ENCODE results near the gene POLR3A. TPM values are rescaled to one million over a fixed set of nuclear protein-coding genes. Genes with fewer than 3 reads are reported as not detected.
A peak's percentile ranks its signal among the peaks of the same experiment; 100 is the strongest.

POLR3A gene
- total RNA-seq, 1 donor = 11.9 TPM

DNA sequence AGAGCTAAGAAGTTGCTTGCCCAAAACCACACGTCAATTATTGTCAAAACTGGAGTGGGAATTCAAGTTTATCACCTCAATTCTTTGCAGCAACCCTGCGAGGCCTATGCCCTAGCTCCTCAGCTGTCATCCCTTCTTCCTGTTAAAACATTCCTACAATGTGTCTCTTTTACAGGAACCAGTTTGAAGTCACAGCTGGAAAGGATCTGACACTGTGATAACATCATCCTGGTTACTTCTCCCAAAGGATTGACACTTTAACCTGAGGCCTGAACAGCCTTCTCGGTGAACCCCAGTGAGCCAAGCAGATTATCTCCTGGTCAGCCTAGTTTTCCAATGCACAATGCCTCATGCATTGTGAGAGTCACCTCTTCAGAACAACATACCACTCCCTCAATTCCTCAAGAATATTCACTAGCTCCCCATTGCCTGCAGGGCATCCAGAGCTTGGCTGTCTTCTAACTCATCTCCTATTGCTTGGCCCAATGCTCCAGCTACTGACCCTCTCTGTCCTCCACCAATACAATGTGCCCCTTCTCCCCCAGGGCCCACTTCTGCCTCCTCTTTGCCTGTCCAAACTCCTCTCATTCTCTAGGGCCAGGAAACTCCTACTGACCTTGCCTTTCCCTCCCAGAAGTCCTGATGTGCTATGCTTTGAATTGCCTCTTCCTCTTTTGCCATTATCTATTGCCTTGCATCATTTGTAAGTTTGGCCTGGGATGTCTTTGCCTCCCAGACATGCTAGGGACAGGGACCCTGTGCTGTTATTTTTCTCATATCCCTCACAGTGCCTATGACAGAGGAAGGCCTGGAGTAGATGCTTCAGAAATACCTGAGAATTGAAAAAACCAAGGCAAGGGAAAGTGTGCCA lies 92.4 kb downstream of the POLR3A start:
- Histone ChIP-seq H3K79me2 (ENCODE audit: insufficient read depth, low read length) (no peaks in the 10 kb centered on the region), H4K20me1 (ENCODE audit: insufficient read depth, low read length) (no peaks in the 10 kb centered on the region), H3K4me2 (ENCODE audit: insufficient read depth, low read length) (no peak overlapping the region), H3K9me3 (ENCODE audit: low read depth, low read length) (no peaks in the 10 kb centered on the region), H3K4me3 (ENCODE audit: insufficient read depth, low read length) (no peak overlapping the region), H2AFZ (ENCODE audit: low read length) (no peak overlapping the region), H3K4me1 (ENCODE audit: insufficient read depth, low read length) (peaks cover 5% of the 10 kb centered on the region), H3K27me3 (ENCODE audit: insufficient read depth, low read length) (no peaks in the 10 kb centered on the region), H3K27ac (ENCODE audit: low read depth, low read length) (no peak overlapping the region), H3K36me3 (ENCODE audit: insufficient read depth, low read length) (no peaks in the 10 kb centered on the region)
- TF ChIP-seq, protein P1, sequence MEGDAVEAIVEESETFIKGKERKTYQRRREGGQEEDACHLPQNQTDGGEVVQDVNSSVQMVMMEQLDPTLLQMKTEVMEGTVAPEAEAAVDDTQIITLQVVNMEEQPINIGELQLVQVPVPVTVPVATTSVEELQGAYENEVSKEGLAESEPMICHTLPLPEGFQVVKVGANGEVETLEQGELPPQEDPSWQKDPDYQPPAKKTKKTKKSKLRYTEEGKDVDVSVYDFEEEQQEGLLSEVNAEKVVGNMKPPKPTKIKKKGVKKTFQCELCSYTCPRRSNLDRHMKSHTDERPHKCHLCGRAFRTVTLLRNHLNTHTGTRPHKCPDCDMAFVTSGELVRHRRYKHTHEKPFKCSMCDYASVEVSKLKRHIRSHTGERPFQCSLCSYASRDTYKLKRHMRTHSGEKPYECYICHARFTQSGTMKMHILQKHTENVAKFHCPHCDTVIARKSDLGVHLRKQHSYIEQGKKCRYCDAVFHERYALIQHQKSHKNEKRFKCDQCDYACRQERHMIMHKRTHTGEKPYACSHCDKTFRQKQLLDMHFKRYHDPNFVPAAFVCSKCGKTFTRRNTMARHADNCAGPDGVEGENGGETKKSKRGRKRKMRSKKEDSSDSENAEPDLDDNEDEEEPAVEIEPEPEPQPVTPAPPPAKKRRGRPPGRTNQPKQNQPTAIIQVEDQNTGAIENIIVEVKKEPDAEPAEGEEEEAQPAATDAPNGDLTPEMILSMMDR (IDR thresholded peaks at IDR 0.05; ENCODE audit: extremely low read depth, low read depth, low read length) = no peak
- no peak for DNase-seq (ENCODE audit: insufficient read length, low spot score, missing footprints)

DNA sequence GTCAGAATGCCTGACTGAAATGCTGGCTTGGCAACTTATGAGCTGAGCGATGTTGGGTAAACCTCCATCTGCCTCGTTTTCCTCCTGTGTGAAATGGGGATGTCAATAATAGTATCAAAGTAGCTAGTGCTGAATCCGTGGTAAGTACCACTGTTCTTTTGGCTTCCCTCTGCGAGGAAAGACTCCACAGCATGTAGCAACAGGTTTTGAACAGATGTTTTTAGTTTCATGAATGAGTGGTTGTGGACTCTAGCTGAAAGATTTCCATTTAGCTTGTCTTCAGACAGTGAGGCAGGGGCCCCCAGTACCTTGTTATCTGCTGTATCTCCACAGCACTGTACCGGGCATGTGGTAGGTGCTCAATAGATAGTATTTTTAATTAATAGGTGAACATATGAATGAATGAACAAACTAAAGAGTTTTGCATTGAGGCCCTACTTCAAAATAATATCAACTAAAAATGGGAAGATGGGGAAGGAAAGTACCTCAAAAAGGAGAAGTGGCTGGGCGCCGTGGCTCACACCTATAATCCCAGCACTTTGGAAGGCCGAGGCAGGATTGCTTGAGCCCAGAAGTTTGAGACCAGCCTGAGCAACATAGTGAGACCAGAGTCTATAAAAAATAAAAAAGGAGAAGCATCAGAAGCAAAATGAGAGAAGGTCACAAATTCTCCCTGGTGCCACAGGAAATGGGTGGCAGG lies 97.1 kb downstream of the POLR3A start:
- Histone ChIP-seq H3K9me3 (ENCODE audit: low read depth, low read length) (no peaks in the 10 kb centered on the region), H3K27me3 (ENCODE audit: insufficient read depth, low read length) (peaks cover 14% of the 10 kb centered on the region), H3K4me1 (ENCODE audit: insufficient read depth, low read length) (peaks cover 5% of the 10 kb centered on the region), H3K4me2 (ENCODE audit: insufficient read depth, low read length) (no peak overlapping the region), H3K79me2 (ENCODE audit: insufficient read depth, low read length) (no peaks in the 10 kb centered on the region), H3K27ac (ENCODE audit: low read depth, low read length) (no peak overlapping the region), H2AFZ (ENCODE audit: low read length) (no peak overlapping the region), H3K36me3 (ENCODE audit: insufficient read depth, low read length) (no peaks in the 10 kb centered on the region), H4K20me1 (ENCODE audit: insufficient read depth, low read length) (no peaks in the 10 kb centered on the region), H3K4me3 (ENCODE audit: insufficient read depth, low read length) (no peak overlapping the region)
- no peak for DNase-seq (ENCODE audit: insufficient read length, low spot score, missing footprints)
- TF ChIP-seq, protein P1 (IDR thresholded peaks at IDR 0.05; ENCODE audit: extremely low read depth, low read depth, low read length) = no peak

DNA sequence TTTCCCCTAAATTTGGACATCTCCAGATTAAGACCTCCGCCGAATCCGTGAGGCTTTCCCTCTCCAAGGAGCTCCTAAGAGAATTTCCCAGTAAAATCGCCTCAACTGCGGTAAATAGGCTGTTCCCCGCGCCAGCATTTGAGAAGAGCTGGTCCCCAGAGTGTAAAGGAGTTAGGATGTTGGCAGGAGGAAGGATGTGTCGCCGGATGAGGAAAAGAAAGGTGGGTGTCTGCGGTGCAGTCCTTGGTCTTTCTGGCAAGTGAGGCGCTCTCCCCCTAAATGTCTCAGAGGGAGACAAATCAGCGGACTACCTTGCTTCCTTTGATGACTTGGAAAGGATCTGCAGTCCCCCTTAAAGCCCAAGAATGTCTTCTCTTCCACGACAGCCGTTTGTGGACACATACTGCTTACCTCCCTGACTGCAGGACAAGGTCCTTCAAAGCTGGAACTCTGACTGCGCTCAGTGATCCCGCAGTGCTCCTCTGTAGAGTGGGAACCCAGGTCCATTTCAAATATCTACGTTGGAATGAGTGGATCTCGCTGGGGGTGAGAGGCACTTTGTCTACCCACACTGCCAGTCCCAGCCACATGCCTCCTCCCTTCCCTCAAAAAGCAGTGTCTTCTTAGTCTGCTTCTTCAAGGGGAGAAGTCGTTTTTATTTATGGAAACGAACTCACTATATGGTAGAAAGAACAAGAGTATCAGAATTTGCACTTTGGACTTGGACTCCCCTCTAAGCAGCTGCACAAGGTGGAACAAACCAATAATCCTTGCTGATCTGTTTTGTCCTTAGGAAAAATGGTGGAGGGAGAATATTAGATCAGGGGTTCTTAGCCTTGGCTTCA lies 101.7 kb downstream of the POLR3A start:
- Histone ChIP-seq H3K4me1 (ENCODE audit: insufficient read depth, low read length) (peaks cover 21% of the 10 kb centered on the region), H3K27ac (ENCODE audit: low read depth, low read length) (no peak overlapping the region), H2AFZ (ENCODE audit: low read length) (peak overlapping the region; percentile 56), H4K20me1 (ENCODE audit: insufficient read depth, low read length) (peaks cover 28% of the 10 kb centered on the region), H3K9me3 (ENCODE audit: low read depth, low read length) (no peaks in the 10 kb centered on the region), H3K27me3 (ENCODE audit: insufficient read depth, low read length) (peaks cover 16% of the 10 kb centered on the region), H3K4me3 (ENCODE audit: insufficient read depth, low read length) (peak overlapping the region; percentile 84), H3K36me3 (ENCODE audit: insufficient read depth, low read length) (peaks cover 5% of the 10 kb centered on the region), H3K4me2 (ENCODE audit: insufficient read depth, low read length) (peak overlapping the region; percentile 77), H3K79me2 (ENCODE audit: insufficient read depth, low read length) (peaks cover 32% of the 10 kb centered on the region)
- DNase-seq (ENCODE audit: insufficient read length, low spot score, missing footprints) = no peak
- TF ChIP-seq, protein P1 (IDR thresholded peaks at IDR 0.05; ENCODE audit: extremely low read depth, low read depth, low read length) = no peak

Measured in osteoblast (primary cell).